ENCODE results near the gene SIAE.

Gene SIAE

GRCh38 chr11:124663861-124664260 is 9.7 kb downstream of the SIAE start:
- no peak for DNase-seq (ENCODE audit: low read depth in 2 of 2)

GRCh38 chr11:124662106-124662505 is 11.4 kb downstream of the SIAE start:
- DNase-seq (ENCODE audit: low read depth in 2 of 2), result no peak

GRCh38 chr11:124661553-124661952 is 12.0 kb downstream of the SIAE start:
- no peak for DNase-seq (ENCODE audit: low read depth in 2 of 2)

GRCh38 chr11:124658986-124659385 is 14.6 kb downstream of the SIAE start:
- no peak for DNase-seq (ENCODE audit: low read depth in 2 of 2)

GRCh38 chr11:124658501-124658900 is 15.0 kb downstream of the SIAE start:
- DNase-seq (ENCODE audit: low read depth in 2 of 2), result no peak

GRCh38 chr11:124657904-124658303 is 15.6 kb downstream of the SIAE start:
- DNase-seq (ENCODE audit: low read depth in 2 of 2), result no peak

GRCh38 chr11:124656774-124657630 is 16.5 kb downstream of the SIAE start:
- no peak for DNase-seq (ENCODE audit: low read depth in 2 of 2)

GRCh38 chr11:124648610-124649009 is 24.9 kb downstream of the SIAE start:
- no peak for DNase-seq (ENCODE audit: low read depth in 2 of 2)

- no peak for DNase-seq (ENCODE audit: low read depth in 2 of 2)
Observed at GRCh38 chr11:124646148-124646547, 27.4 kb downstream of the SIAE start.

- DNase-seq (ENCODE audit: low read depth in 2 of 2), result peak; percentile 5 to 9
Observed at GRCh38 chr11:124644426-124645280, 28.9 kb downstream of the SIAE start.

GRCh38 chr11:124643605-124644425 is 29.7 kb downstream of the SIAE start:
- DNase-seq (ENCODE audit: low read depth in 2 of 2), result no peak

GRCh38 chr11:124643042-124643604 is 30.4 kb downstream of the SIAE start:
- DNase-seq (ENCODE audit: low read depth in 2 of 2), result no peak

GRCh38 chr11:124642628-124643027 is 30.9 kb downstream of the SIAE start:
- no peak for DNase-seq (ENCODE audit: low read depth in 2 of 2)

GRCh38 chr11:124640666-124641065 is 32.9 kb downstream of the SIAE start:
- DNase-seq (ENCODE audit: low read depth in 2 of 2), result no peak

GRCh38 chr11:124639186-124639585 is 34.4 kb downstream of the SIAE start:
- no peak for DNase-seq (ENCODE audit: low read depth in 2 of 2)

GRCh38 chr11:124638500-124638899 is 35.0 kb downstream of the SIAE start:
- DNase-seq (ENCODE audit: low read depth in 2 of 2), result no peak

GRCh38 chr11:124635932-124636331 is 37.6 kb downstream of the SIAE start:
- DNase-seq (ENCODE audit: low read depth in 2 of 2), result no peak

GRCh38 chr11:124633355-124633754 is 40.2 kb downstream of the SIAE start:
- DNase-seq (ENCODE audit: low read depth in 2 of 2), result no peak

- no peak for DNase-seq (ENCODE audit: low read depth in 2 of 2)
Observed at GRCh38 chr11:124629961-124630360, 43.6 kb downstream of the SIAE start.

GRCh38 chr11:124627546-124627945 is 46.0 kb downstream of the SIAE start:
- no peak for DNase-seq (ENCODE audit: low read depth in 2 of 2)

- no peak for DNase-seq (ENCODE audit: low read depth in 2 of 2)
Observed at GRCh38 chr11:124625504-124626168, 47.9 kb downstream of the SIAE start.
